GM13977 (cell line): ENCODE results near the gene PRKCA.
"Not testable (repeated sequence)": the region's sequence is repeated elsewhere in the genome, so short reads cannot be mapped to it uniquely, and the experiment has no call there.

Source experiments
- DNase-seq: peaks from one replicate; pipeline ENCODE4 v3.0.0; 2012; ENCODE audit warnings: low spot score
- CTCF ChIP-seq: IDR thresholded peaks from 2 replicates; pipeline ENCODE4 v1.5.1; 2012; ENCODE audit warnings: mild to moderate bottlenecking, control low read depth; ENCODE audit not compliant: insufficient read depth; ENCODE audit errors: extremely low read depth, missing control alignments
- in situ Hi-C: fragments of 300-500 bp; cut with MboI; formaldehyde crosslinking; loops from one replicate; pipeline ENCODE4 v1.12.0; 2022; ENCODE audit warnings: low sequenced_read_pairs, low pct_unique_long_range_greater_than_20kb, mixed read lengths, inconsistent platforms; ENCODE audit not compliant: unreplicated experiment

Gene PRKCA

GRCh38 chr17:66347661-66348514, 45.5 kb downstream of the PRKCA start:
- TF ChIP-seq CTCF, result no peak
- no peak for DNase-seq
- in situ Hi-C loops, result no loop called here

DNA sequence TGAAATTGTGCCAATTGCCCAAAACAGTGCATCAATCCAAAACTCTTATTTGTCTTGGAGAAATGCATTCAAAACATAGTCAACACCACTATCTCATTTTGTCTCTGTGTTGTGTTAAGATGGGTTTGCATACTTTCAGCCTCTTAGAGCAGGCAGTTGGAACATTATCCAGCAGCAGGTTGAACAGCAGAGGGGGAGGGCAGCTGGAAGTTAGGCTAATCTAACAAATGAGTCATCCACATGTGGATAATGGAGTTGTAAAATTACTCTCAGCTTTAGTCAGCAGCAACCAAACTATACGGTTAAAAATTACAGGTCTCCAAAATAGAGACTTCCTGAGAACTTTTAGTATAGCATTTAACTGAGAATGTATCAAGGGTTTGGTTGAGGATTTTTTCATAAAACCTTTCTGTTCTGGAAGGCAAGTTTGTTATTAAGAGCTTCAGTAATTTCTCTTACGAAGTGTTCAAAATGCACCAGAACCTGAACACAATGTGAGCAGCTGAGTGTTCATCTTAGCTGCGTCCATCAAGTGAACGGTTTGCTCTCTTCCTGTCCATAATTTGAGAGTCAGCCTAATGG, 46.3 kb downstream of the PRKCA start:
- DNase-seq, result no peak
- no peak for TF ChIP-seq CTCF
- in situ Hi-C loops, result no loop called here

DNA sequence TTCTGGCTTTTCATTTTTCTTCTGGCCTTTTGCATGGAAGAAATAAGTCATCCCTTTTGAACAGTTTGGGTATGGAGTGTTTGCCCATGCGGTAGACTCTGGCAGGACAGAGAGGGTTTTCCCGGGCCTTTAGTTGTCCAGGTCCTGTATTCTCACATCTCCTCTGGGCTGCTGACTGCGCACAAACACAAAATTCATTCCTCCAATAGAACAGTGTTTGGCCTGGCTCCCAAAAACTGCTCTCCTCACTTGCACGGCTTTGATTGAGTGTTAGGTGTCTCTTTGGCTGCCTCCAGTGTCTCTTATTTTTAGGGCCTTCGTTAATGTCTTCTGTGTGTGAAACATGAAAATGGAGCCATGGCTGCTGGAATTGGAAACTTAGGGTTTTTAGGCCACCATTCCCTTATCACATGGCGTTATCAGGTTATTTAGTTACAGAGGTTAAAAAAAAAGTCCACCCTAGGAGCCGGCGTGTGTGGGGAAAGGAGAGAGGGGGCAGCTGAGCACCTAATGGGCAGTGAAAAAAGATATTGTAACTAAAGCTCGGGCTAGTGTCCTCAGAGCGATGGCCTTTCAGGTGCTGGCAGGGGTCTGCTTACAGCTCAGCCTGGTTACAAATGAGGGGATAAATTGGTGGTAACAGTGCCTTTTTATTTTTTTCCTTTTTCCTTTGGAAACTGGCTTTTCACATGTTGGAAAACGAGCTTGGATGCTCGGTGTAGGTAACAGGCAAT, 47.3 kb downstream of the PRKCA start:
- DNase-seq, result no peak
- in situ Hi-C loops, result no loop called here
- no peak for TF ChIP-seq CTCF

DNA sequence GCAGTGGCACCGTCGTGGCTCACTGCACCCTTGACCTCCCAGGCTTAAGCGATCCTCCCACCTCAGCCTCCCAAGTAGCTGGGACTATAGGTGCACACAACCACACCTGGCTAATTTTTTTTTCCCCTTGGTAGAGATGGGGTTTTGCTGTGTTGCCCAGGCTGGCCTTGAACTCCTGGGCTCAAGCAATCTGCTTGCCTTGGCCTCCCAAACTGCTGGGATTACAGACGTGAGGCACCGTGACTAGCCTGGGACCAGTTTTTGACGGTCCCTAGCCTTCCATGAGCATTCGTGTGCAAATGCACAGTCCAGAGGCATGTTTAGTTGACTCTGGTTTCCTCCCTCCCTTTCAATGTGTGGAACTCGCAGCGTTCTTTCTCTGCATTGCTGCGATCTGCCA, 48.2 kb downstream of the PRKCA start:
- DNase-seq, in situ Hi-C loops: not testable (repeated sequence)

GRCh38 chr17:66351033-66351432, 48.6 kb downstream of the PRKCA start:
- TF ChIP-seq CTCF, result no peak
- in situ Hi-C loops, result no loop called here
- no peak for DNase-seq

- in situ Hi-C loops, result no loop called here
- TF ChIP-seq CTCF, result no peak
Measured at GRCh38 chr17:66351701-66352100, 49.3 kb downstream of the PRKCA start.

More at GRCh38 chr17:66351701-66352100, 49.3 kb downstream of the PRKCA start:
- no peak for DNase-seq
